Measurements from ENCODE around the gene MPPED1.
A peak's percentile ranks its signal among the peaks of the same experiment; 100 is the strongest.

The MPPED1 gene

DNA sequence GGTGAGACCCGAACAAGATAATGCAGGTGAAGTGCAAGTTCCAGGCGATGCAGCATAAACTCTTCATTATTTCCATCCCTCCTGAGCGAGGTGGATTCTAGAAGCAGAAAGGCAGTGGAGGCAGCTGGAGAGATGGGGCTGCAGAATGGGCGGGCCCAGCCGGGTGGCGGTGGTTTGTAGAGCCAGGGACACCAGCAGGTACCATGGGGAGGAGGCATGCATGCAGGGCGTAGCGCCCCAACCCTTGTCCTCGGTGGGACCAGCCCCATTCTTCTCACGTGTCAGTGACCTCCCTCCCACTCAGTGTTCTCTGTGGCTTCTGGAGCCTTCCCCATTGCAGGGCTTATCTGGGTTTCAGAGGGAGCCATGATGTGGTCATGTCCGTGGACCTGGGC, 38.0 kb downstream of the MPPED1 start:
- DNase-seq = no peak

- DNase-seq = no peak
Measured at GRCh38 chr22:43451371-43452050, 39.7 kb downstream of the MPPED1 start.

GRCh38 chr22:43455846-43456245, 44.0 kb downstream of the MPPED1 start:
- DNase-seq = no peak

DNA sequence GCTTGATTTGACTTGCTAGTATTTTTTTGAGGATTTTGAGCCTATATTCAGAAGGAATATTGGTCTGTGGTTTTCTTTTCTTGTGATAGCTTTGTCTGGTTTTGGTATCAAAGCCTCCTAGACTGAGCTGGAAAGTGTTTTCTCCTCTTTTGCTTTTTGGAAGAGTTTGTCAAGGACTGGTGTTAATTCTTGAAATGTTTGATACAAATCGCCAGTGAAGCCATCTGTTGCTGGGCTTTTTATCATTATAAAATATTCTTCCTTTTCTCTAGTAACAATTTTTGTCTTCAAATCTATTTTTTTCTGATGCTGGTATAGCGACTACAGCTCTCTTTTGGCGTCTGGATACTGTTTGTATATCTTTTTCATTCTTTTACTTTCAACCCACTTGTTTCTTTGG, 45.2 kb downstream of the MPPED1 start:
- no peak for DNase-seq

GRCh38 chr22:43462701-43463100, 50.9 kb downstream of the MPPED1 start:
- DNase-seq = no peak

- no peak for DNase-seq
Measured at GRCh38 chr22:43464809-43465208, 53.0 kb downstream of the MPPED1 start.

DNA sequence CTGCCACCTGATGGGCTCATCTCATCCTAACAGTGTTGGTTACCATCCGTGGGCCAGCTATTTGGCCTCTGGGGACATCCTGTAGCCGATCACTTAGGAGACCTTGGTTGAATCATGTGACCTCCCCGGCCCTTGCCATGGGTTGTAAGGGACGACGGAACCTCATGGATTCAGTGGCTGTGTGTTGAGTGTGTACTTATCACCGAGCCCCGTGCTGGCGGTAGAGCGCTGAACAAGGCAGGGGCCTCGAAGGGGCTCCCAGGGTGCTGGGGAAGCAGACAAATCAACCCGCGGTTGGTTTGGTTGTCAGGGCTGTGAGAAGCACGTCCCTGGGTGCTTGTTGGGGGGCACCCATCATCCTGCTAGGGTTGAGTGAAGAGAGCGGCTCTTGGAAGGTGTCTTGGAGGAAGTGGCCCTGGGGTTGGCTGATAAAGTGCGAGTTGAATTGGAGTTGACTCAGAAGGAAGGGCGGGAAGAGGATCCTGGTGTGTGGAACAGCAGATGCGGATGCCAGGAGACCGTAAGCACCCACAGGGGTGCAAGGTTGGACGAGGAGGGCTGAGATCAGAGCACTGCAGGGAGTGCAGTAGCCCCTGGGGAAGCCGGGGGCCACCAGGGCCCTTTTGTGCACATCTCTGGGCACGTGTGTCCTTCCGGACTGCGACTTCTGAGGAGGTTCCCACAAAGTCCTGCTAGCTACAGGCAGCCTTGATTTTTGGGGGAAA, 53.6 kb downstream of the MPPED1 start:
- DNase-seq = no peak

GRCh38 chr22:43466710-43467109, 54.9 kb downstream of the MPPED1 start:
- no peak for DNase-seq

DNA sequence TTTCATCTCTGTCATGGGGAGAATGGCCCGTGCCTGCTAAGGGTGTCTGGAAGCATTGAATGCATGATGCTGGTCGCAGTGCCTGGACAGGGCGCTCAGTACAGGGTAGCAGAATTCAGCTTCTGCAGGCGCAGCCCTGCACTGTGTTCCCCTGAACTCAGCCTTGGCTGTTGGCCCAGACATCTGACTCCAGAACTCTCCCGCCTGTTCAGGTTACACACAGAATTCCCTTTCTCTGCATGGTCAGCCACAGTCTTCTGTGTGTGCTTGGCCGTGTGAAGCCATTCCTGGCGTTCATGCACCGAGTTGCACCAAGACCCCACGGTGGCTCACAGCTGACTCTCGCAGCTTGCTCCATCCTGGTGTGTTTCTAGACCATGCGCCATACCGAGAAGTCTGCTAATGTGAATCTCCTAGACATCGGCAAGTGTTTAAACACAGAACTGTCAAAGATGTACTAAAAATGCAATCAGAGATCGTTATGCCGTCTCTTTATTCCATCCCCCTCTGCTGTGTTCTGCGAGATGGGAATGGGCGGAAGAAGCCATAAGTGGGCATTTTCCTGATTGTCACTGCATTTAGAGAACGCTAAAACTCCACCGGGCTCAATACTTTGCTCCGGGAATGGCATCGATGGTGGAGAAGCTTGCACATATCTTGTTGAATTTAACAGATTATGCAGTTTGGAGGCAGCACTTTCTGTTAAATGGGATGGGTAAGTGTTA, 55.6 kb downstream of the MPPED1 start:
- no peak for DNase-seq

- no peak for DNase-seq
Measured at GRCh38 chr22:43470253-43470652, 58.4 kb downstream of the MPPED1 start.

- no peak for DNase-seq
Measured at GRCh38 chr22:43470941-43471585, 59.2 kb downstream of the MPPED1 start.

GRCh38 chr22:43471606-43472135, 59.9 kb downstream of the MPPED1 start:
- DNase-seq = no peak

DNA sequence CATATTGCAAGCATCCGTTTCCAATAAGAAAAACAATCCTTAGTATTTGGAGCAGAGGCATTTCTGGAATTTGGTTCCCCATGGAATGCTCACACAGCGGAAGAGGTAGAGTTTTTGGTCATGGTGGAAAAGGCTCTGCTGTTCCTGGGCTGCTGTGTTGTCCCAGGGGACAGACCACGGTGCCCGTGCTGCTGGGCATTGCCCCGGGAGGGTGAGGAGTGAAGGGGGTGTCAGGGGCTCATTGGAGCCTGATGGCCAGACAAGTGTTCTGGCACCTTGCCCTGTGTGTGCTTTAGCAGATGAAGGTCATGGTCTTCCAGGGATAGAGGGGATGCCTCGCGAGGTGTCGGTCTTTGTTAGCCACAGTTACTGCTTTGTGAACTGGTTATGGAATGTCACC, 61.2 kb downstream of the MPPED1 start:
- DNase-seq = no peak

GRCh38 chr22:43473441-43473840, 61.6 kb downstream of the MPPED1 start:
- no peak for DNase-seq

GRCh38 chr22:43474161-43475101, 62.6 kb downstream of the MPPED1 start:
- peak; percentile 8 for DNase-seq

- DNase-seq = no peak
Measured at GRCh38 chr22:43475549-43476076, 63.8 kb downstream of the MPPED1 start.

GRCh38 chr22:43476341-43476740, 64.5 kb downstream of the MPPED1 start:
- DNase-seq = peak; percentile 30

DNA sequence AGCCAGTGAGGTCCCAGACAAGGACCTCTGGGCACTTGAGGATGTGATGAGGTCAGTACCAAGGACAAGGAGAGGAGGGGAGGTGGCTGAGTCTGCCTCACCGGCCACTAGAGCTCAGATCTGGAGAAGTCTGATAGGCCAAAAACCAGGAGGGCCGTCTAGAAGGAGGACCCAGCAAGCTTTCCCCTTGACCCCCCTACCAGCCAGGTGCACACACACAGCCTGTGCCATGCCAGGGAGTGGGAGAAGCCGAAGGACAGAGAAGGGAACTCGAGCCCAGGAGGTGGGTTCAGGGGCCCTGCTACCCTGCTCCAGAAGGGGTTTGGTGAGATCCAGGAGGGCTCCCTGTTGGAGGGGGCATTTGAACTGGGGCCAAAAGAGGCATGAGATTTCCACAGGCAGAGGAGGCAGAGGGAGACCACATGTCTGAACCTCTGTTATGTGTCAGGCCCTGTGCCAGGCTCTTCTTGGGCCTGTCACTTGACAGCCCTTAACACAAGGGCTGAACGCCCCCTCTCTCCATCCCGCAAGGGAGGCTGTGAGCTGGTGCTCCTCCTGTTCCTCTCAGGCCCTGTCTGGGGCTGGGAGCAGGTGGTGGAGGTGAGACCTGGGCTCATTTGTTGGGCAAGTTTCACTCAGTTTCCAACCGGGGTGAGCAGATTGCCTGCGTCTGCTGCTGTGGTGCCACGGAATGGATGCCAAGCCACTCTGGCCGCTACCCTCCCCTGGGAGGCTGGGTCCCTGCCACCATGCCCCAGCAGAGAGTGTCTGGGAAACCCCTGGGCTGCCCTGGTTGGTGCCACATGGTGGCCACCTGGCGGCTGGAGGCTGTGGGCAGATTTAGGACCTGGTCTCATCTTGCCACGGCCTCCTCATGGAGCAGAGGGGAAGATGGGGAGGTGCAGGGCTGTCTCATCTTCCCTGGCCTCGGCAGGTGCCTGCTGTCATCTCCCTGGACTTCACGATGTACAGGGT, 65.2 kb downstream of the MPPED1 start:
- DNase-seq = no peak

DNA sequence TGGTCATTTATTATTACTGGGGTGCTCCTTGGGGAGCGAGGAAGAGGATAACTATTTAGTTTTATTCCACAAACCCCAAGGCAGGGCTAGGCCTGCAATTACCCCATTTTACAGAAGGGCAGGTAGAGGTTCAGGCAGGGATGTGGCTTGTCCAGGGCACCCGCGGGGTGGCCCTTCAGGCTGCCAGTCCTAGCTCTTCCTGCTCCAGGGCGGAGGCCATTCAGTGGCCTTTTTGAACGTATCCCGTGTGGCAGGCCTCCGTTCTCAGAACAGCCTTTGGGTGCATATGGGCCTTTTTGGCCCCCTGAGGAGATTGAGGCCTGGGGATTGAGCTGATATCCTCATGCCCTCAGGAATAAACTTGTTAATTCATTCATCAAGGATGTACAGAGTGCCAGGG, 66.2 kb downstream of the MPPED1 start:
- DNase-seq = no peak

- DNase-seq = no peak
Measured at GRCh38 chr22:43478621-43479300, 66.9 kb downstream of the MPPED1 start.

Measured in hematopoietic multipotent progenitor cell treated with erythropoietin and hydrocortisone succinate and interleukin-3 and kit ligand, for 4 days (in vitro differentiated cells).